Measurements from ENCODE around the gene YIPF5. TPM values are rescaled to one million over a fixed set of nuclear protein-coding genes. Genes with fewer than 3 reads are reported as not detected.

The YIPF5 gene
- total and polyA plus RNA-seq, 2 of the 4 experiments (the other 2 are of a cell fraction): 64.4 to 172 TPM

DNA sequence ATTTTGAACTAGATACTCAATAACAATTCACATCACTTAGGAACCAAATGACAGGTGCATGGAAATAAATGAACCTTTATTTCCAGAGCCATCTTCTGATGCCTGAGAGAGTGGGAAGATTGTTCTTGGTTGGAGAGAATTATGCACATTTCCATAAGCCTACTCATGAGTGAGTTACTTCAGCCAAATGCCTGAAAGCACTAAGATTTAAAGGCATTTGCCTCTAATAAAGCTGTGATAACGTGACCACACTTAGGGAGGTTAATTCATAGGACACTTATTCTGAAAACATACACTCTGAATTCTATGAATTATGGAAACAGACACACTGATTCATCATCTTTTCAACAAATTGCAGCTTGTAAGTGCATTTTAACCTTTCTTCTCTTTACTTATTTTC, 40.2 kb upstream of the YIPF5 start:
- H3K9ac ChIP-seq (ENCODE audit: low read depth, low read length): no peak overlapping the region
- WGBS, 2 experiments (ENCODE audit: extremely low coverage in 2 of 2, insufficient read length in 1 of 2): no CpG with 5 or more reads among the region's 1 CpG
- H3K27ac ChIP-seq (ENCODE audit: insufficient read depth, low read length): no peak overlapping the region
- no peak overlapping the region for H2AK9ac ChIP-seq (replicated peaks; ENCODE audit: low read depth, low read length, poor library complexity)
- no peak overlapping the region for H3K4me3 ChIP-seq (ENCODE audit: insufficient read depth, low read depth, low read length)
- in situ Hi-C loops (cut with MboI; ENCODE audit: low sequenced_read_pairs) (loop anchor here (25.0 kb wide), 2 partner anchors 1127 to 1502 kb away; no protein-coding TSS in a partner anchor), intact Hi-C loops (cut with micrococcal nuclease) (loop anchor here (5.0 kb wide), 1 partner anchor 167 kb away; no protein-coding TSS in a partner anchor), dilution Hi-C loops (cut with HindIII; ENCODE audit: low sequenced_read_pairs, unreplicated experiment) (no loop called here)
- H3K14ac ChIP-seq (replicated peaks; ENCODE audit: low read depth, low read length): no peak overlapping the region
- DNase-seq (no peak), ATAC-seq (ENCODE audit: low read depth) (no peak)
- H4K8ac ChIP-seq (ENCODE audit: low read depth in 2 of 2, low read length in 2 of 2): no peak overlapping the region
- H3K36me3 ChIP-seq (ENCODE audit: control insufficient read depth, insufficient read depth, low read length): no peaks in the 10 kb centered on the region
- TF ChIP-seq, protein P1, sequence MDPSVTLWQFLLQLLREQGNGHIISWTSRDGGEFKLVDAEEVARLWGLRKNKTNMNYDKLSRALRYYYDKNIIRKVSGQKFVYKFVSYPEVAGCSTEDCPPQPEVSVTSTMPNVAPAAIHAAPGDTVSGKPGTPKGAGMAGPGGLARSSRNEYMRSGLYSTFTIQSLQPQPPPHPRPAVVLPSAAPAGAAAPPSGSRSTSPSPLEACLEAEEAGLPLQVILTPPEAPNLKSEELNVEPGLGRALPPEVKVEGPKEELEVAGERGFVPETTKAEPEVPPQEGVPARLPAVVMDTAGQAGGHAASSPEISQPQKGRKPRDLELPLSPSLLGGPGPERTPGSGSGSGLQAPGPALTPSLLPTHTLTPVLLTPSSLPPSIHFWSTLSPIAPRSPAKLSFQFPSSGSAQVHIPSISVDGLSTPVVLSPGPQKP (IDR thresholded peaks at IDR 0.05; ENCODE audit: borderline replicate concordance, low read depth, low read length): no peak
- no peak for TF ChIP-seq RCOR1 (IDR thresholded peaks at IDR 0.05; ENCODE audit: insufficient replicate concordance, low read length)
- TF ChIP-seq FOS (IDR thresholded peaks at IDR 0.05; ENCODE audit: low read depth, low read length): no peak
- no peak for TF ChIP-seq NFE2L2 (IDR thresholded peaks at IDR 0.05; ENCODE audit: low read depth, low read length)
- TF ChIP-seq POLR2A (IDR thresholded peaks at IDR 0.05; ENCODE audit: low read depth, low read length): no peak
- TF ChIP-seq, protein P2, sequence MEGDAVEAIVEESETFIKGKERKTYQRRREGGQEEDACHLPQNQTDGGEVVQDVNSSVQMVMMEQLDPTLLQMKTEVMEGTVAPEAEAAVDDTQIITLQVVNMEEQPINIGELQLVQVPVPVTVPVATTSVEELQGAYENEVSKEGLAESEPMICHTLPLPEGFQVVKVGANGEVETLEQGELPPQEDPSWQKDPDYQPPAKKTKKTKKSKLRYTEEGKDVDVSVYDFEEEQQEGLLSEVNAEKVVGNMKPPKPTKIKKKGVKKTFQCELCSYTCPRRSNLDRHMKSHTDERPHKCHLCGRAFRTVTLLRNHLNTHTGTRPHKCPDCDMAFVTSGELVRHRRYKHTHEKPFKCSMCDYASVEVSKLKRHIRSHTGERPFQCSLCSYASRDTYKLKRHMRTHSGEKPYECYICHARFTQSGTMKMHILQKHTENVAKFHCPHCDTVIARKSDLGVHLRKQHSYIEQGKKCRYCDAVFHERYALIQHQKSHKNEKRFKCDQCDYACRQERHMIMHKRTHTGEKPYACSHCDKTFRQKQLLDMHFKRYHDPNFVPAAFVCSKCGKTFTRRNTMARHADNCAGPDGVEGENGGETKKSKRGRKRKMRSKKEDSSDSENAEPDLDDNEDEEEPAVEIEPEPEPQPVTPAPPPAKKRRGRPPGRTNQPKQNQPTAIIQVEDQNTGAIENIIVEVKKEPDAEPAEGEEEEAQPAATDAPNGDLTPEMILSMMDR (conservative IDR thresholded peaks at IDR 0.05; ENCODE audit: low read depth, low read length): no peak
- TF ChIP-seq SMC3 (IDR thresholded peaks at IDR 0.05; ENCODE audit: low read depth, low read length): no peak
- TF ChIP-seq CEBPB (IDR thresholded peaks at IDR 0.05; ENCODE audit: low read depth, low read length): no peak
- H4K20me1 ChIP-seq (ENCODE audit: insufficient read depth, low read length): no peaks in the 10 kb centered on the region
- H3K23ac ChIP-seq (ENCODE audit: low read depth, low read length): no peak overlapping the region
- no peaks in the 10 kb centered on the region for H3K4me1 ChIP-seq (ENCODE audit: control insufficient read depth, insufficient read depth, low read length)
- no peaks in the 10 kb centered on the region for H3K9me3 ChIP-seq (ENCODE audit: control insufficient read depth, insufficient read depth, low read length)
- H3K56ac ChIP-seq (ENCODE audit: extremely low read depth, insufficient read depth, low read length): no peak overlapping the region
- H3K18ac ChIP-seq (ENCODE audit: low read depth, low read length): no peak overlapping the region
- H2BK120ac ChIP-seq (ENCODE audit: low read depth, low read length): no peak overlapping the region
- H3K27me3 ChIP-seq (ENCODE audit: control insufficient read depth, insufficient read depth, low read length): peaks cover 24% of the 10 kb centered on the region
- CTCF ChIA-PET: no interaction called here
- no peaks in the 10 kb centered on the region for H3K9me1 ChIP-seq (ENCODE audit: insufficient read depth, low read length)
- BruUV-seq (replicated peaks): no TSS peak
- H4K5ac ChIP-seq (ENCODE audit: low read depth, low read length): no peak overlapping the region
- H2BK5ac ChIP-seq (ENCODE audit: low read depth, low read length, poor library complexity, severe bottlenecking): no peak overlapping the region
- no peak overlapping the region for H2BK20ac ChIP-seq (ENCODE audit: low read depth, low read length)
- POLR2A ChIA-PET (ENCODE audit: unreplicated experiment): no interaction called here
- no peak overlapping the region for H3K4me2 ChIP-seq (ENCODE audit: low read depth, low read length)
- H3K4ac ChIP-seq (ENCODE audit: low read depth, low read length): no peak overlapping the region
- no peaks in the 10 kb centered on the region for H3K79me1 ChIP-seq (ENCODE audit: low read depth in 1 of 2, low read length in 2 of 2)
- H2AFZ ChIP-seq (replicated peaks; ENCODE audit: low read length, poor library complexity): no peak overlapping the region
- H2AK5ac ChIP-seq (ENCODE audit: low read depth, low read length): no peak overlapping the region
- H4K91ac ChIP-seq (ENCODE audit: insufficient read depth, low read depth, low read length): no peak overlapping the region
- H2BK15ac ChIP-seq (ENCODE audit: low read depth, low read length): no peak overlapping the region

Data from IMR-90 (cell line).